ENCODE results near the gene AGAP2. TPM values are rescaled to one million over a fixed set of nuclear protein-coding genes. Genes with fewer than 3 reads are reported as not detected.

The AGAP2 gene
- total and polyA plus RNA-seq, 9 of the 15 experiments (the other 6 are each of a cell fraction or from before 2014, with no cell fraction given): 0.04 to 0.77 (median 0.28) TPM; not detected in 1

DNA sequence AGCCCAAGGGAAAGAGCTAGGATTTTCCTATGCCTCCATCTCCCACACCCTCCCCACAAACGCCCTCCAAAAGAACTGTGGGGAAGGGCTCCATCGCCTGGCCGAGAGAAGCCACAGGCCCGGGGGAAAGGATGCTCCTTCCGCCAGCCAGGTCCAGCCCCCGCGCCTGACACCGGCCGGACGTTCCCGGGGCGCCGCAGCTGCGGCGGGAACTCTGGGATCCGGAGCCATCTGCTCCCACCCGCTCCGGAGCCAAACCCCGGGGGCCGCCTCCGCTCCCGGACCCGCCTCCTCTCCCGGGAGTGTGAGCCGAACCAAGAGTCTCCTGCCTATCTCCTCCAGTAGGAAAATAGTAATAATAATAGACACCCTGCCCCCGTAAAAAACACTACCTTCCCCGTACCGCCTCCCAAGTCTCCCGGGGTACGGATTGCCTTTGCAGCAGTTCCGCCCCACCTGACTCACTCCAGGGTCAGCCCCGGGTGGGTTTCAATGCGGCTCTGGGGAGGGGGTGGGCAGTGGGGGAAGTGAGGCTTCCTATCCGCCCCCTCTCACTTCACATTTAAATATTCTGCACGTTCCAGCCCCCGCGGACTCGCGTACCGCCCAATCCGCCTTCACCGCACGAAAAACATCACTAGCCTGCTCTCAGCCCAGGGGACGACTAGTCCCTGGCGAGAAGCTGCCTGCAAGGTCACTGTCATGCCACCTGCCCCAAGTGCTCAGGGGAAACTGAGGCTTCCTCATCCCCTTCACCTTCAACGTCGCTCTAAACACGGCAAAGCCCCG, 2.4 kb downstream of the AGAP2 start (continued):
- TF ChIP-seq, protein P1, sequence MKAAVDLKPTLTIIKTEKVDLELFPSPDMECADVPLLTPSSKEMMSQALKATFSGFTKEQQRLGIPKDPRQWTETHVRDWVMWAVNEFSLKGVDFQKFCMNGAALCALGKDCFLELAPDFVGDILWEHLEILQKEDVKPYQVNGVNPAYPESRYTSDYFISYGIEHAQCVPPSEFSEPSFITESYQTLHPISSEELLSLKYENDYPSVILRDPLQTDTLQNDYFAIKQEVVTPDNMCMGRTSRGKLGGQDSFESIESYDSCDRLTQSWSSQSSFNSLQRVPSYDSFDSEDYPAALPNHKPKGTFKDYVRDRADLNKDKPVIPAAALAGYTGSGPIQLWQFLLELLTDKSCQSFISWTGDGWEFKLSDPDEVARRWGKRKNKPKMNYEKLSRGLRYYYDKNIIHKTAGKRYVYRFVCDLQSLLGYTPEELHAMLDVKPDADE (conservative IDR thresholded peaks at IDR 0.05; ENCODE audit: control insufficient read depth, low read depth, low read length): 0 out of 2 replicates have a peak, but pooled peaks have one; percentile 35
- TF ChIP-seq STAG1 (CRISPR knock-in tag; IDR thresholded peaks at IDR 0.05; ENCODE audit: borderline replicate concordance) (peak; percentile 71; the same call in 1 of the 2 replicates), DDX20 (tag; IDR thresholded peaks at IDR 0.05; ENCODE audit: low read depth) (no peak), IFI16 (CRISPR knock-in tag; IDR thresholded peaks at IDR 0.05) (no peak), HDAC2 (IDR thresholded peaks at IDR 0.05) (0 out of 2 replicates have a peak, but pooled peaks have one; percentile 26), FOSL1 (tag; conservative IDR thresholded peaks at IDR 0.05) (peak; percentile 24; the same call in 1 of the 2 replicates)

DNA sequence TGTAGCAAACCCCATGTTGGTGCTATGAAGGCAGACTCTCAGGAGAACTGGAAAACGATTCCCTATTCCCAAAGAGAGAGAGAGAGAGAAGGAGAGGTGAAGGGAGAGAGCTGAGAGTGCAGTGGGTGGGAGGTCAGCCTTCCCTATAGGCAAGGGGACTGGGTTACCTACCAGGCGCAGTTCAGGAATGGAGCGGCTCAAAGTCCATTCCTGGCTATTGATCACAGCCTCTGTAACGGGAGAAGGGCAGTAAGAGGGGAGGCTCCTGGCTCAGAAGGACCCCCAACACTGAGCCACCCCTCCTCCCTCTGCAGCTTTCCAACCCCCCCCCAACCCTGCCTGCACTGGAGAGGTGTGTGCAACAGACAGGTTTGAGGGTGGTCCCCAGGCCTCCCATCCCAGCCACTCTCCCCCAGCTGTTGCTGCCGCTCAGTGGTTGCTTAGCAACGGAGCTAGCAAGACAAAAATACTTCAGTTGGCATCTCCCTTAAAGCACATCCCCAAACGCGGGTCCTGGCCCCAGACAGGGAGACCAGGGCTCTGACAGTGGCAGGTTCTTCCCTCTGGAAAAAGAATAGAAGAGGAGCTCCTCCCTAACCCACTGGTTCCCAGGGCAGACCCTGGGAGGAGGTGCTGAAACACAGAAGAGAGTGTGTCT, 3.2 kb downstream of the AGAP2 start:
- Histone ChIP-seq H3K9me1 (ENCODE audit: control insufficient read depth, insufficient read depth, low read length) (peaks cover 4% of the 10 kb centered on the region), H3K27ac (ENCODE audit: extremely low read depth, low read depth, low read length) (no peak overlapping the region), H3K4me3 (no peak overlapping the region), H4K20me1 (replicated peaks; ENCODE audit: control insufficient read depth, insufficient read depth, low read length) (no peaks in the 10 kb centered on the region), H3K27me3 (ENCODE audit: control insufficient read depth in 2 of 2, insufficient read depth in 2 of 2, low read length in 2 of 2) (peaks cover 28 to 66% of the 10 kb centered on the region in 2 experiments), H3K4me1 (replicated peaks in 1 of 2; ENCODE audit: control insufficient read depth in 2 of 2, insufficient read depth in 2 of 2, low read length in 2 of 2) (peaks cover 9 to 31% of the 10 kb centered on the region in 2 experiments; a peak in 4 of 5 replicates), H3K36me3 (ENCODE audit: control insufficient read depth, insufficient read depth, low read length) (no peaks in the 10 kb centered on the region), H3K9ac (ENCODE audit: insufficient read depth in 1 of 2, low read depth in 2 of 2, low read length in 2 of 2) (no peak overlapping the region), H3K4me2 (ENCODE audit: insufficient read depth, low read length) (peak overlapping the region; percentile 81), H3K79me2 (ENCODE audit: control insufficient read depth, insufficient read depth, low read length) (no peaks in the 10 kb centered on the region), H3K9me3 (replicated peaks; ENCODE audit: control insufficient read depth, insufficient read depth, low read depth, low read length) (no peaks in the 10 kb centered on the region), H2AFZ (ENCODE audit: low read depth, low read length) (peak overlapping the region; percentile 94)
- no peak for DNase-seq (ENCODE audit: extremely low read depth in 1 of 4, low spot score in 3 of 4)
- intact Hi-C loops (cut with micrococcal nuclease): loop anchor here (5.0 kb wide), 1 partner anchor 213 kb away; the partner anchor contains the start of genes DDIT3 and MBD6
- FAIRE-seq: no peak
- TF ChIP-seq ETV5 (CRISPR knock-in tag; IDR thresholded peaks at IDR 0.05; ENCODE audit: low read depth) (no peak), ZBTB12 (CRISPR knock-in tag; IDR thresholded peaks at IDR 0.05) (no peak), AFF1 (IDR thresholded peaks at IDR 0.05; ENCODE audit: low read depth in 1 of 2, partially characterized antibody in 2 of 2) (no peak), RFX1 (IDR thresholded peaks at IDR 0.05) (peak; percentile 95)
- 3% methylated on average over 6 of the region's 8 CpGs for WGBS (ENCODE audit: insufficient coverage, low coverage, missing lambda C conversion rate)
- ChIA-PET CTCF (ENCODE audit: low intra/inter-chr PET ratio) (interaction anchor here (2.3 kb wide), 1 partner anchor 152 kb away, joined by 17 read pairs; no protein-coding TSS in a partner anchor), POLR2A (interaction anchor here (0.5 to 3.5 kb wide), 7 partner anchors 10 to 606 kb away, joined by 3 to 15 read pairs (median 4); partner anchors contain the start of genes DCTN2 and TSPAN31)
- no peak for ATAC-seq
- no TSS peak for BruUV-seq (replicated peaks)
- in situ Hi-C loops (cut with MboI): no loop called here
